Activated naive CD8-positive, alpha-beta T cell treated with anti-CD3 and anti-CD28 coated beads, Interleukin-2, amount 10 ng/mL, durations not matched to agents 7 days and 5 days (primary cell): Measurements from ENCODE around the gene ALOX12B. TPM values are rescaled to one million over a fixed set of nuclear protein-coding genes. Genes with fewer than 3 reads are reported as not detected.
A peak's percentile ranks its signal among the peaks of the same experiment; 100 is the strongest.
"Not testable (repeated sequence)": the region's sequence is repeated elsewhere in the genome, so short reads cannot be mapped to it uniquely, and the experiment has no call there.

Source experiments
- ATAC-seq: fragments of 150-1000 bp; cut with Tn5 transposase; one replicate; pipeline ENCODE4 v1.10.0; 2021; ENCODE audit warnings: low read depth, moderate library complexity
- POLR2A ChIA-PET: fragments of 350-600 bp; sonication (Branson Sonifier 250); formaldehyde crosslinking; loops from one replicate; lab custom pipeline; 2021; ENCODE audit warnings: antibody characterized with exemption; lab: Charles Lee
- DNase-seq: peaks from one replicate; pipeline ENCODE4 v3.0.0; 2021
- H3K27ac Mint-ChIP-seq: one replicate; pipeline ENCODE4 v1.8.0; 2022; ENCODE audit warnings: mild to moderate bottlenecking, mixed read lengths
- H3K27me3 Mint-ChIP-seq: one replicate; pipeline ENCODE4 v1.8.0; 2022; ENCODE audit warnings: mild to moderate bottlenecking, moderate library complexity, mixed read lengths
- H3K36me3 Mint-ChIP-seq: one replicate; pipeline ENCODE4 v1.8.0; 2021; ENCODE audit warnings: mild to moderate bottlenecking, mixed read lengths
- H3K4me1 Mint-ChIP-seq: one replicate; pipeline ENCODE4 v1.8.0; 2021; ENCODE audit warnings: mixed read lengths
- H3K4me3 Mint-ChIP-seq: one replicate; pipeline ENCODE4 v1.8.0; 2022; ENCODE audit warnings: mild to moderate bottlenecking, moderate library complexity, mixed read lengths
- H3K9me3 Mint-ChIP-seq: one replicate; pipeline ENCODE4 v1.8.0; 2021; ENCODE audit warnings: mixed read lengths
- total RNA-seq, 2 experiments: library from RNA; stranded (reverse); gene quantifications; one replicate each; pipeline ENCODE4 v1.2.3, GENCODE V29; 2021

ALOX12B gene
- total RNA-seq, 2 experiments from 2014 or later: 0.65 to 0.97 TPM

DNA sequence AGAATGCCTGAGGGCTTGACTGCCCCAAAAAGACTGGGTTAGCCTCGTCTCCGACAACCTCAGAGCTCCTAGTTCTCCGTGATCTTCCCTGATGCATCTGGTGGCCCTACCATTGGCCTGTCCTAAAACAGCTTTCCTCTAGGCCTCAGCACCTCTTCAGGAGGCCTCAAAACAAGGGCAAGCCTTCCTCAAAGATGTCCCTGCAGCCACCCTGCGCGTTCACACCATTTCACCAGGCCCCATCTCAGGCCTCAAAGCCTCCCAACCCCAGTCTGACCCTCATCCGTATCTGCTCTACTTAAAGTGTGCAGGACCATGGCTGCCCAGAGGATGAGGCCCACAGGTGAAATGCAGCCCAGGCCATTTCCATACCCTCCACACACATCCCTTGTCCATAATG is 23.4 kb upstream of the ALOX12B start:
- POLR2A ChIA-PET: interaction anchor here (1.3 kb wide), 1 partner anchor 8 kb away, joined by 3 read pairs; no protein-coding TSS in a partner anchor
- no peak overlapping the region for H3K27ac Mint-ChIP-seq
- no peak for ATAC-seq
- peaks cover 9% of the 10 kb centered on the region for H3K4me1 Mint-ChIP-seq
- peaks cover 54% of the 10 kb centered on the region for H3K27me3 Mint-ChIP-seq
- H3K36me3 Mint-ChIP-seq: no peaks in the 10 kb centered on the region
- no peak overlapping the region for H3K4me3 Mint-ChIP-seq
- no peaks in the 10 kb centered on the region for H3K9me3 Mint-ChIP-seq
- DNase-seq: no peak

DNA sequence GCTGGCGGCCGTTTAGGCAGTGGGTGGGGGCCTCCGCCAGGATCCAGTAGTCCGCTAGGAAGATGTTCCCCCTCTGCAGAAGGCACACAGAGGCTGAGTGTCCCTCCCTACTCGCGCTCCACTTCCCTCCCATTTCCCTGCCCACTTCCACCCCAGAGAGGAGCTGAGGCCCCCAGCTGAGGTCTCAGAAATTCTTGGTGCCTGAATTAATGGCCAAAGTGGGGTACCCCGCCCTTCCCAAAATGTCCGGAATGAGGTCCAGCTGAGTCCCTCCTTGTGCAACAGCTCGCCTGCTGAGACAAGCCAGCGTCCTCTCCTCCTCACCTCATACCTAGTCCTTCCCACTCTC is 22.9 kb upstream of the ALOX12B start:
- H3K36me3 Mint-ChIP-seq: no peaks in the 10 kb centered on the region
- H3K27me3 Mint-ChIP-seq: peaks cover 53% of the 10 kb centered on the region
- peak overlapping the region; percentile 9 for H3K4me3 Mint-ChIP-seq
- peaks cover 9% of the 10 kb centered on the region for H3K4me1 Mint-ChIP-seq
- no peak for ATAC-seq
- H3K27ac Mint-ChIP-seq: no peak overlapping the region
- POLR2A ChIA-PET: interaction anchor here (0.8 to 1.3 kb wide), 3 partner anchors 9 to 30 kb away, joined by 3 to 5 read pairs (median 3); no protein-coding TSS in a partner anchor
- H3K9me3 Mint-ChIP-seq: no peaks in the 10 kb centered on the region
- no peak for DNase-seq

DNA sequence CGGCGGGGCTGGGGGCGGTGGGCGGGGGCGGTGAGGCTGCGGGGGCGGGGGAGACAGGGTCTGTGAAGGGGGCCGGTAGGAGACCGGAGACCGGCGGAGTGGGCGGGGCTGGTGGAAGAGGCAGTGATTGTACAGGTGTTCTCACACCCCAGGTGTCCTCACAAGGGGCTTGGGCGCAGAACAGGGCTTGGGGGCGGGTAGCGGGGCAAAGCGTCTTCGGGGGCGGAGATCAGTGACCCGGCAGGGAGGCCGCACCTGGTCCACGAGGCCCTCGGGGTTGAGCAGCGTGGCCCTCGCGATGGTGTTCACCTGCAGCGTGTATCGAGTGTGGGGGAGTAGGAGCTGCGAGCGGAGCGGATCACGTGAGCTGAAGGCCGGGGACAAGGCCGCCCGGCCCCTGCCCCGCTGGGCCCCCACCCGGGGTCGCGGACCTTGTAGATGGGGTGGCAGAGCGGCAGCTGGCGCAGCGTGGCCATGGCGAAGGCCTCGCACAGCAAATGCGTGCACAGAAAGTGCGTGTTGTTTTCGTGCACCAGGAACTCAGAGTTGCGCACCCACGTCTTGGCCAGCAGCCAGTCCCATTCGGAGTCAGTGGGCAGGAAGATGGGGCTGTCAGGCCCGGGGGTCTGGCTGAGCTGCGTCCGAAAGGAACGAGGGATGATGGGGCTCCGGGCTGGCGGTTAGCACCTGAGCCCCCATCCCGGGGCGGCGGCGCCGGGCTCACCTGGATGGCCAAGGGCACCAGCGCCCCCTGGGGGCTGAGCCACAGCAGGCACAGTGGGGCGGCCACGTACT is 22.3 kb upstream of the ALOX12B start:
- peaks cover 9% of the 10 kb centered on the region for H3K4me1 Mint-ChIP-seq
- POLR2A ChIA-PET: interaction anchor here (0.6 to 1.3 kb wide), 4 partner anchors 9 to 724 kb away, joined by 3 to 5 read pairs (median 3); no protein-coding TSS in a partner anchor

DNA sequence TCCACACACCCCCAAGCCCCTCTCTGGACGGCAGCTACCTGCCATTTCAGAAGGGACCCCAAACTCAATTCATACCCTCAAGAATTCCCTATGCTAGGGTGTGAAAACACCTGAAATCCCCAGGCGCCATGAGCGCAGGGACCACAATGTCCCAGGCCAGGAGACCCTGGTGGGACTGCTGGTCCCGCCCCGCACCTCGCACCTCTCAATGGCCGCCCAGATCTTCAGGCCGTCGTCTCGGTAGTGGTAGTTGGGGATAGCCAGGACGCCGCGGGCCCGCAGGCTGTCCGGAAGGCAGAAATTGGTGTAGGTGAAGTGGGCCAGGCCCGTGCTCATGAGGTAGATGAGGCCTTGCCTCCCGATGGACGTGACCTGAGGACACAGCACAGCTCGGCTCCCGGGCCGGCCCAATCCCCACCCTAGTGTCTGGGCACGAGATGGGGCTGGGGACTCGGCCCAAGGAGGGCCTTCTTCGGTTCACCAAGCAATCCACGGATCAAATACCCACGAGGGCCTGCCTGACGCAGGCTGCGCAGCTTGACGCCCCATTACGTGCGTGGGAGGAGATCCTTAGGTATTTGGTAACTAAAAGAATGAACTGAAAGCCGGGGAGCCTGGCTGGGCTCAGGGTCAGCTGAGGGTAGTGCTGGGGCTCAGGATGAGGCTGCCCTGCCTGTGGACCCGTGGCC is 21.6 kb upstream of the ALOX12B start:
- ATAC-seq: no peak
- Mint-ChIP-seq H3K4me1 (peaks cover 9% of the 10 kb centered on the region), H3K4me3 (no peak overlapping the region), H3K27me3 (peaks cover 43% of the 10 kb centered on the region), H3K9me3 (no peaks in the 10 kb centered on the region), H3K36me3 (no peaks in the 10 kb centered on the region), H3K27ac (no peak overlapping the region)
- no peak for DNase-seq
- POLR2A ChIA-PET: interaction anchor here (0.6 to 1.2 kb wide), 2 partner anchors 28 to 724 kb away, joined by 3 to 5 read pairs; no protein-coding TSS in a partner anchor

More for the DNA sequence above, 22.3 kb upstream of the ALOX12B start:
- Mint-ChIP-seq H3K4me3 (peak overlapping the region; percentile 53), H3K36me3 (no peaks in the 10 kb centered on the region), H3K9me3 (no peaks in the 10 kb centered on the region), H3K27me3 (peaks cover 49% of the 10 kb centered on the region), H3K27ac (no peak overlapping the region)
- ATAC-seq: peak; percentile 96
- DNase-seq: peak; percentile 91

DNA sequence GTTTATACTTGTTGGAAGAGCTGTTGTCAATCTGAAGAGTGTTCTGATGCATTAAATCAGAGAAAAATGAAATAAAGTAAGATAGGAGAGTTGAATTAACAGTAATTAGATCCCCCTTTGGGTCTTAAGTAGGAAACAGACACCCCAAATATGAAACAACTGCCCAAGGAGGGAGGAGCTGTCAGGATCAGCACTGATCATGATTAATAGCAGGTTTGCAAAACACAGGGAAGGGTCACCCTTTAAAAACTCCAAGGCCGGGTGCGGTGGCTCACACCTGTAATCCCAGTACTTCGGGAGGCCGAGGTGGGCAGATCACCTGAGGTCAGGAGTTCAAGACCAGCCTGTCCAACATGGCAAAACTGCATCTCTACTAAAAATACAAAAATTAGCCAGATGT is 19.5 kb upstream of the ALOX12B start:
- ATAC-seq, DNase-seq, H3K27ac Mint-ChIP-seq, H3K9me3 Mint-ChIP-seq, H3K36me3 Mint-ChIP-seq, POLR2A ChIA-PET, H3K4me1 Mint-ChIP-seq, H3K4me3 Mint-ChIP-seq: not testable (repeated sequence)
- H3K27me3 Mint-ChIP-seq: peaks cover 32% of the 10 kb centered on the region

DNA sequence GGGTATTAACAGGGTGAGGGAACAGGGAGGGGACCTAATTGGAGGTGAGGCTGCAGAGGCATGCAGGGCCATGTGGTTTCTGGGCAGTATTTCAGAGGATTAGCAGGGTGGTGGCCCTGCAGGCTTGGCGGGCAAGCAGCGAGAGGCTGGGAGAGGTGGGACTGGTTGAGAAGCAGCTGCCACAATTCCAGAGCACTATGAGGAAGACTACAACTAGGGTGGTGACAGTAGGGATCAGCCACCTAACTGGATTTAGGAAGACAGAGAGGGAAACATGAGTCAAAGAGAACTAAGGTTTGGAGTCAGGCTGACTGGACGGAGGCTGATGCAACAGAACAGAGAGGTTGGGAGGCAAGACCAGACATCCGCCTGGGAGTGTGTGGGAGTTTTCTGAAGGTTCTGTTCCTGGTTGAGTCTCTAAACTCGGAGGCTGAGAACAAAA is 18.5 kb upstream of the ALOX12B start:
- no peak for ATAC-seq
- Mint-ChIP-seq H3K36me3 (no peaks in the 10 kb centered on the region), H3K27ac (no peak overlapping the region), H3K9me3 (no peaks in the 10 kb centered on the region), H3K4me1 (peaks cover 9% of the 10 kb centered on the region), H3K27me3 (peaks cover 30% of the 10 kb centered on the region), H3K4me3 (no peak overlapping the region)
- DNase-seq: no peak
- POLR2A ChIA-PET: no interaction called here

DNA sequence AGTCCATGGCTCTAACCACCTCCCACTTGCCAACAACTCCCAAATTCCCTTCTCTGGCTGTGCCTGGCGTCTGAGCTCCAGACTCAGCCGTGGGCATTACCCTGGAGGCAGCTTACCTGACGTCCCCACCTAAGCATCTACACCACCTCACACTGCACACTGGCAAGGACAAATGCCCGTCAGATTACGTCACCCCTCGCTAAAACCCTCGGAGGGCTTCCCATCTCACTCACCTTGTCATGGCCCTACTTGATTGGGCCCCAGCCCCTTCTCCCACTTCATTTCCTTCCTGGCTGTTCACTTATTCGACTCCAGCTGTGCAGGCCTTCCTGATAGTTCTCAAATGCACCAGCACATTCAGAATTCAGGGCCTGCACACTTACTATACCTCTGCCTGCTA is 17.4 kb upstream of the ALOX12B start:
- no peaks in the 10 kb centered on the region for H3K36me3 Mint-ChIP-seq
- peaks cover 3% of the 10 kb centered on the region for H3K4me1 Mint-ChIP-seq
- POLR2A ChIA-PET: interaction anchor here (1.7 kb wide), 1 partner anchor 10 kb away, joined by 3 read pairs; no protein-coding TSS in a partner anchor
- H3K4me3 Mint-ChIP-seq: no peak overlapping the region
- H3K27ac Mint-ChIP-seq: no peak overlapping the region
- no peaks in the 10 kb centered on the region for H3K9me3 Mint-ChIP-seq
- peaks cover 25% of the 10 kb centered on the region for H3K27me3 Mint-ChIP-seq
- ATAC-seq: no peak
- no peak for DNase-seq

DNA sequence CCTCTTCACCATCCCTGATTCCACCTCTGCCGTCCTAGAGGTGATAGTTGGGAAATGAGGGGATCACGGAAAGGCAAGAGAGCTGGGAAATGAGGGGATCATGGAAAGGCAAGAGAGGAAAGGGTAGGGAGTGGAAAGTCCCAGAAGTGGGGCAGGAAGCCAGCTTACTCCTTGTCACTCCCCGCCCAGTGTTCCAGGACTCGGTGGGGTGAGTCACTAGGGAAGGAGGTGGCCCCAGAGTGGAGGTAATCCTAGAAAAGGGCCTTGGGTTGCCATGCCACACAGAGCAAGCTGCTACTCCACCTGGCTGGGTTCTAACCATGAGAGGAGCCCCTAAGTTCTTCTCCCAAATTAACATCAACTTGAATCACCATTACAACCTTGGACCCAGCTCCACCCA is 16.0 kb upstream of the ALOX12B start:
- Mint-ChIP-seq H3K4me1 (peaks cover 3% of the 10 kb centered on the region), H3K36me3 (no peaks in the 10 kb centered on the region), H3K4me3 (no peak overlapping the region), H3K9me3 (no peaks in the 10 kb centered on the region), H3K27me3 (peaks cover 25% of the 10 kb centered on the region), H3K27ac (no peak overlapping the region)
- POLR2A ChIA-PET: interaction anchor here (1.7 kb wide), 1 partner anchor 11 kb away, joined by 3 read pairs; no protein-coding TSS in a partner anchor
- ATAC-seq (no peak), DNase-seq (no peak)

DNA sequence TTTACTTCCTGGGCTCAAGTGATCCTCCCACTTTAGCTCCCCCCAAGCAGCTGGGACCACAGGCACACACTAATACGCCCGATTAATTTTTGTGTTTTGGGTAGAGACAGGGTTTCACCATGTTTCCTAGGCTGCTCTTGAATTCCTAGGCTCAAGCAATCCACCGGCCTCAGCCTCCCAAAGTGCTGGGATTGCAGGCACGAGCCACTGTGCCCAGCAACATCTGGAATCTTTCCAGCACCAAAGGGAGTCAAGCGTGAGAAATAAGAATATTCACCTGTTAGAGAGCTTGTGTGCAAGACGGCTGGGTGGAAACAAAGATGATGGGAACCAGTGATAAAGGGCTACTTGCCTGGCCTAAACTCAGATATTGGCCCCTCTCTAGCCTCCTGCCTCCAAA is 14.2 kb upstream of the ALOX12B start:
- H3K27me3 Mint-ChIP-seq: peaks cover 17% of the 10 kb centered on the region
- H3K4me1 Mint-ChIP-seq: no peaks in the 10 kb centered on the region
- H3K4me3 Mint-ChIP-seq: no peak overlapping the region
- H3K9me3 Mint-ChIP-seq: no peaks in the 10 kb centered on the region
- H3K27ac Mint-ChIP-seq: no peak overlapping the region
- ATAC-seq: no peak
- DNase-seq: no peak
- POLR2A ChIA-PET: no interaction called here
- no peaks in the 10 kb centered on the region for H3K36me3 Mint-ChIP-seq

DNA sequence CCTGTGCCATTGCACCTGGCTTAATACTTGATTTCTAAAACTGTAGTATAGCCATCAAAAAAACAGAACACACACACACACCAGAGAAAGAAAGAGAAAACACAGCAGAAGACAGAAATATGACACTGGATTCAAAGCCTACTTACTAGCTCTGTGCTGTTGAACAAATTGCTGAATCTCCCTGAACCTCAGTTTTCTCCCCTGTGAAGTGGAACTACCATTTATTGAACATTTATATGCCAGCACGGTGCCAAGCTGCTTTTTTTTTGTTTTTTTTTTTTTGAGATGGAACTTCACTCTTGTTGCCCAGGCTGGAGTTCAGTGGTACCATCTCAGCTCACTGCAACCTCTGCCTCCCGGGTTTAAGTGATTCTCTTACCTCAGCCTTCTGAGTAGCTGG is 13.2 kb upstream of the ALOX12B start:
- Mint-ChIP-seq H3K27me3 (peaks cover 9% of the 10 kb centered on the region), H3K4me3 (no peak overlapping the region), H3K9me3 (no peaks in the 10 kb centered on the region), H3K36me3 (no peaks in the 10 kb centered on the region), H3K4me1 (no peaks in the 10 kb centered on the region), H3K27ac (no peak overlapping the region)
- ATAC-seq: no peak
- POLR2A ChIA-PET: no interaction called here
- no peak for DNase-seq

DNA sequence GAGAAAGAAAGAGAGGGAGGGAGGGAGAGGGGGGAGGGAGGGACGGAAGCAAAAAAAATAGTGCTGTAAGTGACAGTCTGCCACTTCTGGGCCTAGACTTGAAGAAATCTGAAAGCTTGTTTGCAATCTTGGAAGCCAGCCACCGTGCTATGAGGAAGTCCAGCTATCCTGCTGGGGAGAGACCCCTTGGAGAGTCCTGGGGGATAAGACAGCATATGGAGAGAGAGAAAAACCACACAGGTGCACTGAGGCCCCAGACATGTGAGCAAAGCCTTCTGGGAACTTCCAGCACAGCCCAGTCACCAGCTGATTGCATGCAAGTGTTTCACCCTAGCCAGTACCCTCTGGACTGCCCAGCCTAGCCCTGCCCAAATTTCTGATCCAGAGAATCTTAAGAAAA is 12.6 kb upstream of the ALOX12B start:
- Mint-ChIP-seq H3K4me3 (no peak overlapping the region), H3K27me3 (peaks cover 7% of the 10 kb centered on the region), H3K36me3 (no peaks in the 10 kb centered on the region), H3K9me3 (no peaks in the 10 kb centered on the region), H3K27ac (no peak overlapping the region), H3K4me1 (no peaks in the 10 kb centered on the region)
- ATAC-seq: no peak
- POLR2A ChIA-PET: no interaction called here
- no peak for DNase-seq

DNA sequence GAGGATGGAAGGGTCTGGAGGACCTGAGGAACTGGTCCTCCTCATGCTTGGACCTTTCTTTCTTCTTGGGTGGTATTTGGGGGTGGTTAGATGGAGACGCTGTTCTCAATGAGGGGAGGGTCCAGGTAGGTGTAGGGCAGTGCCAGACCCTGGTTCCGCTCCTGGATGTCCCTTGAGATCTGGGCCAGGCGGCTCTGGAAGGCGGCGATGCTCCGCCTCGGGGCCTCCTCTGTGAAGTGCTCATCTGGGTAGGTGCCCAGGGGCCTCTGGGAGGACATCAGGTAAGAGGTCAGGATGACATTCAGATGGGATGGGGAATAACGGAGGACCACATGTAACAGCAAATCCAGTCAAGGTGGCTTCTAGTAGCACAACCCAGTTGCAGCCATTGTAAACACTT is 9.0 kb upstream of the ALOX12B start:
- Mint-ChIP-seq H3K4me3 (no peak overlapping the region), H3K9me3 (no peaks in the 10 kb centered on the region), H3K36me3 (no peaks in the 10 kb centered on the region), H3K27me3 (peaks cover 6% of the 10 kb centered on the region), H3K4me1 (peaks cover 10% of the 10 kb centered on the region), H3K27ac (no peak overlapping the region)
- DNase-seq (no peak), ATAC-seq (no peak)
- POLR2A ChIA-PET: no interaction called here

DNA sequence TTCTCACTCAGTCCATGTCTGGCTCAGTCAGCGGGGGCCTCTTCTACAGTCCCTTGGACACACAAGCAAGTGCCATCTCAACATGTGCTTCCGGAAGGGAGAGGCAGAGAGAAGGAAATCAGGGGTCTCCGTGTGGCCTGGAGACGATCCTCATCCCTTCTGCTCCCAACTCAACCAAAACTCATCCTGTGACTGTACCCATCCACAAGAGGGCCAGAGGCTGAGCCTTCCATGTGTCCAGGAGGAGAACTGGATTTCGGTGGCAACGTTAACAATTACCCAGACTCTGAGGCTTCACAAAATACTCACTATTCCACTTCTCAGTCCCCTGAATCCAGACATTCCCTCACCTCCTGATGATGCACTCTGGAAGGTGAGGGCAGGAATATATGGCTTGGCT is 7.8 kb upstream of the ALOX12B start:
- Mint-ChIP-seq H3K4me3 (no peak overlapping the region), H3K27me3 (peaks cover 8% of the 10 kb centered on the region), H3K36me3 (no peaks in the 10 kb centered on the region), H3K4me1 (peaks cover 10% of the 10 kb centered on the region), H3K27ac (no peak overlapping the region), H3K9me3 (no peaks in the 10 kb centered on the region)
- DNase-seq (no peak), ATAC-seq (no peak)
- POLR2A ChIA-PET: no interaction called here
